Measurements from ENCODE around the gene RNASE1.
"Not testable (repeated sequence)": the region's sequence is repeated elsewhere in the genome, so short reads cannot be mapped to it uniquely, and the experiment has no call there.

RNASE1 gene

DNA sequence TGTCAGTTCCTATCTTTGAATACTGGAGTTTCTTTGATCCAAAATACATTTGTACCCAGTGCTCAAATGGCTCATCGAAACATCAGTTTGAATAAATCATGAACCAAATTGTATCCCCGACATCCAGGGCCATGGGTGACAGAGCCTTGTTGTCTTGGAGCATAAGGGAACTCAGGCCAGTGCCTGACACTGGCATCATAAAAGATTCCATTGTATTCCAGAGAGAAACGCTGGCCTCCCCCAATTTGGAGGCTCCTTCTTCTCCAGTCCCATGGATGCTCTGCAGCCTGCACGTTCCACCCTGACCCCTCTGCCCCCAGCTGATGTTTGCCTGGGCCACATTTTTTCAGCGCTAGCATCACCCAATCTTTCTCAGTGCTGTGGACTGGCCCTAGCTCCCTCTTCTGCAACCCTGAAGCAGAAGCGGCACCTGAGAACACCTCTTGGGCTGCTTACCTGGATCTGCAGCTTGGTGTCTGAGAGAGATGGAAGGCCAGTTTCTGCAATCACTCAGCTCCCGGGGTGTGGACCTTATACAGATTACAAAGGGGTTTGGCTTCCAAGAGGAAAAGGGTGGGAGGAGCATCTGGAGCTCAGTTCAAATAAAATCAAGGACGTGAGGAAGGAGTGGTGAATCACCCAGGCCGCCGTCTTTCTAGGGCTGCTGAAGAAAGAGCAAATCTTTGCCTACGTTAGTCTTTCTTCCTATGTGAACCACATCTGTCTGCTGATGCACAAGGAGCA, at the start of gene RNASE1:
Gene RNASE1 (minus strand): TSS at position 504 of the 744 bp plus-strand sequence. CDS start 776 bp downstream, outside the sequence.
- no peak for DNase-seq (ENCODE audit: low spot score)
- Mint-ChIP-seq H3K4me1 (ENCODE audit: low read depth) (peaks cover 2% of the 10 kb centered on the region), H3K9me3 (no peaks in the 10 kb centered on the region), H3K27me3 (ENCODE audit: low read depth) (peaks cover 15% of the 10 kb centered on the region), H3K4me3 (no peak within 1 kb of the TSS), H3K27ac (no peak within 1 kb of the TSS), H3K36me3 (ENCODE audit: low read depth) (no peaks in the 10 kb centered on the region)

DNA sequence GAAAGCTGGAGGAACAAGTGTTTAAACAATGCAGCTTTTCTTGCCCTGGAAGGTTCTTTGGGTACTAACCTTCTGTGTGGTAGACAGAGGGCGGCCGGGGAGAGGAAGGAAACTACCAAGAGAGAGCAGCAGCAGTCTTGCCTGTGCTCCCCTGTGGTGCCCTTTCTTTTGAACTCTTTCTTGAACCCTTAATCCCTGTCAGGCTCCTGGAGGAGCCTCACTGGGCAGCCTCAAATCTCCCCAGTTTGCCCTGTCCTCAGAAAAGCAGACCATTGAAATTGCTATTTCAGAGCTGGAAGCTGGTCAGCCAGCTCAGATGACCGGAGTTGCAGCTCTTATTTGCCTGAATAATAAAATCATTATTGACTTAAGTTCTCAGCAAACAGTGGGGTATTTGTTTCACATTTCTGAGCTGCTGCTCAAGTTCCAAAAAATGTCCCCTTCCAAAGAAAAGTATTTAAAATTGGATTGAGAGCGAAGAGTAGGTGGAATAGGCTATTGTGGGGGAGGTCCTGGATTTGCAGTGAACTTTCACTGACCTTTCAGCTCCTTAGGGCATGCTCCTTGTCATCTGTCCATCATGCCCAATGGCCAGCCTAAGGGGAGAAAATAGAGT, 46.4 kb upstream of the RNASE1 start:
- Mint-ChIP-seq H3K27me3 (ENCODE audit: low read depth) (peaks cover 14% of the 10 kb centered on the region), H3K4me1 (ENCODE audit: low read depth) (no peaks in the 10 kb centered on the region), H3K36me3 (ENCODE audit: low read depth) (no peaks in the 10 kb centered on the region), H3K9me3 (no peaks in the 10 kb centered on the region), H3K4me3 (no peak overlapping the region), H3K27ac (no peak overlapping the region)
- no peak for DNase-seq (ENCODE audit: low spot score)

DNA sequence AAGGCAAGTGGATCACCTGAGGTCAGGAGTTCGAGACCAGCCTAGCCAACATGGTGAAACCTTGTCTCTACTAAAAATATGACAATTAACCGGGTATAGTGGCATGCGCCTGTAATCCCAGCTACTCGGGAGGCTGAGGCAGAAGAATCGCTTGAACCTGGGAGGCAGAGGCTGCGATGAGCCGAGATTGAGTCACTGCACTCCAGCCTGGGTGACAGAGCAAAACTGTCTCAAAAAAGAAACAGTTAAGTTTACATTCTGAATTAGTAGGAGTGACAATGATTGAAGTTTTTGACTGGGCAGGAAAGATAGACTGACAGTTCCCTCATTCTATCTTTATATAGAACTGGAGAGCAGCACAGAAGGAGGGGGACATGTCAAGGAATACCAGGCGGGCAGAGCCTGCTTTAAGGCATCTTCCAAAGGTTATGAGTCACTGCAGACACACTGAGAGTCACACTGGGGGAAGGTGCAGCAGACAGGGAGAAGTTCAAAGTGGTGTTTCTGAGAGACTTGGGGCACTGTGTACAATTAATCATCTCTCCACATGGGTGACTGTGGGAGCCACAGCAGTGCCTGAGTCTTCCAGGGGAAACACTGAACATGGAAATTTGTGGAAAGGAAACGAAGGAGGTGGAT, 45.8 kb upstream of the RNASE1 start:
- H3K27ac Mint-ChIP-seq = no peak overlapping the region
- no peak overlapping the region for H3K4me3 Mint-ChIP-seq
- DNase-seq (ENCODE audit: low spot score) = no peak
- H3K27me3 Mint-ChIP-seq (ENCODE audit: low read depth) = peaks cover 10% of the 10 kb centered on the region
- H3K9me3 Mint-ChIP-seq = no peaks in the 10 kb centered on the region
- H3K36me3 Mint-ChIP-seq (ENCODE audit: low read depth) = no peaks in the 10 kb centered on the region
- no peaks in the 10 kb centered on the region for H3K4me1 Mint-ChIP-seq (ENCODE audit: low read depth)

DNA sequence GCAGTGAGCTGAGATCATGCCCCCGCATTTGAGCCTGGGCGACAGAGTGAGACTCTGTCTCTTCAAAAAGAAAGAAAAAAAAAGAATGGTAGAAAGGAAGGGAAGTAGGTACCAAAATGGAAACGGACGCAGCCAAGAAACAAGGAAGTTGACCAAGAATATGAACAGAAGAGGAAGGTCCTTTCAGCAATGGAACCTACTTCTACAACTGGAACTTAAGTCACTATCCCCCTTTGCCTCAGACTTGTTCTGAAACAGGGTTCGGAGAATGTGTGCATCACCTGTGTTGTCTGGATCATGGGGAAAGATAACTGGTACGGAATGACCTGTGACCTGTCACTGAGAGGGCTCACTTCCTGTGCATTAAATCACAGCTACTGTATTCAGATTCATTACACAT, 43.9 kb upstream of the RNASE1 start:
- H3K4me1 Mint-ChIP-seq (ENCODE audit: low read depth) = no peaks in the 10 kb centered on the region
- DNase-seq (ENCODE audit: low spot score) = no peak
- no peaks in the 10 kb centered on the region for H3K9me3 Mint-ChIP-seq
- peaks cover 12% of the 10 kb centered on the region for H3K27me3 Mint-ChIP-seq (ENCODE audit: low read depth)
- no peaks in the 10 kb centered on the region for H3K36me3 Mint-ChIP-seq (ENCODE audit: low read depth)
- H3K27ac Mint-ChIP-seq = no peak overlapping the region
- H3K4me3 Mint-ChIP-seq = no peak overlapping the region

DNA sequence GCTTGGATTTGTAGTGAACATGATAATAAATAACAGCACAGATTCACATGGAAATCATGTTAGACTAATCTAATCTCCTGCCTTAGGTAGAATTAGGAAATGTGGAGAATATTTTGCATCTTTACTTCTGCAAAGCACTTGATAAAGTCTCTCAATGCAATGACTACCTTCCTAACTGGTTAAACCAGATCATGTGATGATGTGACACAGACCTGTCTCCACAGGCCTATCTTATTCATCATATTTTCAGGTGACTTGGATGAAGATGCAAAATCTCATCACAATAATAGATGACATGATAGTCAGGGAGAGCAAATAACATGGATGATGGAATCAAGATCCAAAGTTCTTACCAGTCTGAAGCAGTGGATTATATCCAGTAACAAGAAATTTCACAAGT, 38.5 kb upstream of the RNASE1 start:
- Mint-ChIP-seq H3K36me3 (ENCODE audit: low read depth) (no peaks in the 10 kb centered on the region), H3K4me1 (ENCODE audit: low read depth) (no peaks in the 10 kb centered on the region), H3K27ac (no peak overlapping the region), H3K9me3 (no peaks in the 10 kb centered on the region), H3K27me3 (ENCODE audit: low read depth) (peaks cover 8% of the 10 kb centered on the region), H3K4me3 (no peak overlapping the region)
- no peak for DNase-seq (ENCODE audit: low spot score)

DNA sequence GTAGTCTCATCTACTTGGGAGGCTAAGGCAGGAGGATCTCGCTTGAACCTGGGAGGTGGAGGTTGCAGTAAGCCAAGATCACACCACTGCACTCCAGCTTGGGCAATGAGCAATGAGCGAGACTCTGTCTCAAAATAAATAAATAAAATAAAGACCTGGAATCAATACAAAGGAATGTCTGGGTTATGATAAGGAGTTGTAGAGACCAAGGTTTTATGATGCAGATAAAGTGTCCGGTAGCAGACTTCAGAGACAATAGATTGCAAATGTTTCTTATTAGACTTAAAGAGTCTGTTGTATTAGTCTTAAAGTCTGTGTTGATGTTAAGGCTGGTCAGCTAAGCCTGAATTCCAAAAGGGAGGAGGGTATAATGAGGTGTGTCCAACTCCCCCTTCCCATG, 35.2 kb upstream of the RNASE1 start:
- no peaks in the 10 kb centered on the region for H3K4me1 Mint-ChIP-seq (ENCODE audit: low read depth)
- no peak for DNase-seq (ENCODE audit: low spot score)
- H3K27me3 Mint-ChIP-seq (ENCODE audit: low read depth) = peaks cover 2% of the 10 kb centered on the region
- H3K27ac Mint-ChIP-seq = no peak overlapping the region
- no peaks in the 10 kb centered on the region for H3K9me3 Mint-ChIP-seq
- no peaks in the 10 kb centered on the region for H3K36me3 Mint-ChIP-seq (ENCODE audit: low read depth)
- no peak overlapping the region for H3K4me3 Mint-ChIP-seq

- Mint-ChIP-seq H3K27me3 (ENCODE audit: low read depth) (no peaks in the 10 kb centered on the region), H3K4me3 (no peak overlapping the region), H3K27ac (no peak overlapping the region), H3K4me1 (ENCODE audit: low read depth) (no peaks in the 10 kb centered on the region), H3K36me3 (ENCODE audit: low read depth) (no peaks in the 10 kb centered on the region), H3K9me3 (no peaks in the 10 kb centered on the region)
- DNase-seq (ENCODE audit: low spot score) = no peak
Observed at GRCh38 chr14:20836668-20837338, 34.2 kb upstream of the RNASE1 start.

DNA sequence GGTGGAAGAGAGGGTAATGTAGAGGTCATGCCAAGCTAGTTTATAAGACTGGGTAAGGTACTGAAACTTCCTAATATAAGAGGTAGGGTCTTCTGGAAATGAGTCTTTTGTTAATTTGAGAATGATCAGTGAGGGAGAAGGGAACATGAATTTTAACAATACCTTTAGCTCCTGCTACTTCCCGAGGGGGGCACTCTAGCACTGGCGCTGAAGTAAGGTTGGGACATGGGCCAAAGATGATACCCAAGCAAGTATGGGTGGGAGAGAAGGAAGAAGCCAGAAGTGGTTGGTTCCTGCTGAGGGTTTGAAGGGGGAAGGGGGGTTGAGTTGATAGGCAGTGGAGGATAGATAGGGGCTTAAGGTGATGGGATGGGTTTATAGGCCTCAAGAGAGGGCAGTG, 32.3 kb upstream of the RNASE1 start:
- no peak for DNase-seq (ENCODE audit: low spot score)
- Mint-ChIP-seq H3K27me3 (ENCODE audit: low read depth) (no peaks in the 10 kb centered on the region), H3K36me3 (ENCODE audit: low read depth) (no peaks in the 10 kb centered on the region), H3K4me3 (no peak overlapping the region), H3K4me1 (ENCODE audit: low read depth) (no peaks in the 10 kb centered on the region), H3K27ac (no peak overlapping the region), H3K9me3 (no peaks in the 10 kb centered on the region)

DNA sequence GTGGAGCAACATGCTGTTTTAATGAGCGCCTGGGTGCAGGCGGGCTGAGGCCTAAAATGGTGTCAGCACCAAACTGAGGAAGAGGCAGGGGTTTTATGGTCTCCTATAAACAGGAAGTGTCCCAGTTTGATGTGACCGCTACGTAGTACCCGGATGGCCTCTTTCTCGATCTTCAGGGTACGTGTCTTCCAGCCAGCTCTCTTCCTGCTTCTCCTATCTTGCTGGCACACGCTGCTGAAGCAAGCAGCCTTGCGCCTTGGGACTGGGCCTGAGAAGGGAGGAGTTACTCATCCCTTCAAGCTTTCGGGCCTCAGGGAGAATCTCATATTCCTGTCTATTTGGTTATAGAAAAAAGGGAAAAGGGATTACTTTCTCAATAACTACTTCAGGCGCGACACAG, 28.2 kb upstream of the RNASE1 start:
- Mint-ChIP-seq H3K27me3 (ENCODE audit: low read depth) (peaks cover 2% of the 10 kb centered on the region), H3K9me3 (peaks cover 3% of the 10 kb centered on the region), H3K36me3 (ENCODE audit: low read depth) (no peaks in the 10 kb centered on the region), H3K27ac (no peak overlapping the region), H3K4me1 (ENCODE audit: low read depth) (no peaks in the 10 kb centered on the region), H3K4me3 (no peak overlapping the region)
- no peak for DNase-seq (ENCODE audit: low spot score)

DNA sequence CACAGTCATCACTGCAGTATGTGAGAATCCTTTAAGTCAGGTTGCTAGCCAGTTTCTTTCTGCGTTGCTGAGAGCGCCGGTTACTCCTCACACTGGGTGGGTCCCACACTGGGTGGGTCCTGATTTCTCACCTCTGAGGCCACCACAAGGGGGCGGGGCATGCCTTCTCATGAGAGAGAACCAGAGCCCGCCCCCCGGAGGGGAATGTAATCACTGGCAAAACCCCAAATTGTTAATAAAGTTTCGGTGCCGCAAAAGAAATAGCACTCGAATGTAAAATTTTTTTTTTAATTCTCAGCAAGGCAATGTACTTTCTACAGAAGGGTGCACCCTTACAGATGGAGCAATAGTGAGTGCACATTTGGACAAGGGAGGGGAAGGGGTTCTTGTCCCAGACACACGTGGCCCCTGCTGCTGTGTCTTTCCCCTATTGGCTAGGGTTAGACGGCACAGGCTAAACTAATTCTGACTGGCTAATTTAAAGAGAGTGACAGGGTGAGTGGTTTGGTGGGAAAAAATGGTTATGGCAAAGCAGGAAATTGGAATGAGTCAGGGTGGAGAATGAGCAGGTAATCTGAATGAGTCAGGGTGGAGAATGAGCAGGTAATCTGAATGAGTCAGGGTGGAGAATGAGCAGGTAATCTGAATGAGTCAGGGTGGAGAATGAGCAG, 25.5 kb upstream of the RNASE1 start:
- not testable (repeated sequence) for H3K27me3 Mint-ChIP-seq (ENCODE audit: low read depth); H3K4me3 Mint-ChIP-seq; H3K9me3 Mint-ChIP-seq; DNase-seq (ENCODE audit: low spot score); H3K27ac Mint-ChIP-seq; H3K36me3 Mint-ChIP-seq (ENCODE audit: low read depth); H3K4me1 Mint-ChIP-seq (ENCODE audit: low read depth)

DNA sequence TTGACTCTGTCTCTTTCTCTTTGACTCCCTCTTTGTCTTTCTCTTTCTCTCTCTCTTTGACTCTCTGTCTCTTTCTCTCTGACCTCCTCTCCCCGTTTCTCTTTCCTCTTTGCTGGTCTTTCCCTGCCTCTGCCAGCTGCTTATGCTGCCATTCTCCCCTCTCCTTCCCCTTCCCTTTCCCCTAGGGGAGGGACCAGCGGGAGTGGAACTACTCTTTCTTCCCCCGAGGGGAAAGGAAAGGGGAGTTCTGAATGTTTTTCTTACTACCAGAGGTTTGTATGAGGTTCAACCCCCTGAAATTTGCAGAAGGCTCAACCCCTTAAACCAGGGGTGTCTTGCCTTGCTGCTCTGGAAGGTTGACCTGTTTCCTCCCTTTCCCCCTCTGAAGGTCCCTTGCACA, 24.7 kb upstream of the RNASE1 start:
- Mint-ChIP-seq H3K4me3 (no peak overlapping the region), H3K27ac (no peak overlapping the region)

DNA sequence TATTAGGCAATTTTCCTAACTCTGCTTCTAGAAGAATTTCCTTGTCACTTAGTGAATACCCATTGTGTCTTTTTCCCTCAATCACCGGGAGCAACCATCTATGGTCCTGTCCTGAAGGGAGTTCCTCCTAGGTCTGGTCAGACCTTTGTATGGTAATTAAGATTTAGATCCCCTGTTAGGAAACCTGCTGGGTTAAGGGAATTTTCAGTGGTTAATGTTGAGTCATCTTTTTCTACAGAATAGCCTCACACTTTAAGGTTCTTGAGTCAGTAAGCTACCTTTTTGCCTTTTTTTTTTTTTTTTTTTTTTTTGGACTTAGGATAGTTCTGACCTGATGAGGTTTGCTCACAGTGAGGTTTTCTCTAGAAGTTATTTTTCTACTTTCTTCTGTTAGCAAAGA, 24.0 kb upstream of the RNASE1 start:
- not testable (repeated sequence) for H3K36me3 Mint-ChIP-seq (ENCODE audit: low read depth); H3K27ac Mint-ChIP-seq; H3K9me3 Mint-ChIP-seq; DNase-seq (ENCODE audit: low spot score); H3K4me1 Mint-ChIP-seq (ENCODE audit: low read depth); H3K4me3 Mint-ChIP-seq; H3K27me3 Mint-ChIP-seq (ENCODE audit: low read depth)

More for the DNA sequence above, 24.7 kb upstream of the RNASE1 start:
- no peak for DNase-seq (ENCODE audit: low spot score)
- Mint-ChIP-seq H3K36me3 (ENCODE audit: low read depth) (no peaks in the 10 kb centered on the region), H3K4me1 (ENCODE audit: low read depth) (no peaks in the 10 kb centered on the region), H3K9me3 (peaks cover 3% of the 10 kb centered on the region), H3K27me3 (ENCODE audit: low read depth) (peaks cover 8% of the 10 kb centered on the region)

GRCh38 chr14:20823859-20824258, 21.2 kb upstream of the RNASE1 start:
- Mint-ChIP-seq H3K36me3 (ENCODE audit: low read depth) (no peaks in the 10 kb centered on the region), H3K4me3 (no peak overlapping the region), H3K27me3 (ENCODE audit: low read depth) (peaks cover 5% of the 10 kb centered on the region), H3K4me1 (ENCODE audit: low read depth) (no peaks in the 10 kb centered on the region), H3K27ac (no peak overlapping the region), H3K9me3 (peaks cover 3% of the 10 kb centered on the region)
- DNase-seq (ENCODE audit: low spot score) = no peak

All from T-helper 2 cell treated with Interferon-gamma antibody and Interleukin-4, amounts not matched to agents 5 μg/mL and 100 μg/mL, for 36 hours (primary cell).